OCI-LY1 (cell line): ENCODE data around the gene SYT9.

ENCODE experiments used
- EZH2 ChIP-seq: fragments of 200-600 bp; sonication (generic), shearing (Covaris generic); IDR thresholded peaks from 2 replicates; pipeline ENCODE4 v1.8.0; 2017; ENCODE audit warnings: borderline replicate concordance, mixed run types, mild to moderate bottlenecking, antibody characterized with exemption, low read length, moderate library complexity, mixed read lengths
- TF ChIP-seq, protein P1 (sequence below): fragments of 200-600 bp; sonication (generic), shearing (Covaris generic); IDR thresholded peaks from 2 replicates; pipeline ENCODE4 v1.5.1; 2017; ENCODE audit warnings: mild to moderate bottlenecking, antibody characterized with exemption, low read length, moderate library complexity, mixed read lengths

GRCh38 chr11:7319501-7319900 lies 67.8 kb downstream of the SYT9 start:
- TF ChIP-seq, protein P1, sequence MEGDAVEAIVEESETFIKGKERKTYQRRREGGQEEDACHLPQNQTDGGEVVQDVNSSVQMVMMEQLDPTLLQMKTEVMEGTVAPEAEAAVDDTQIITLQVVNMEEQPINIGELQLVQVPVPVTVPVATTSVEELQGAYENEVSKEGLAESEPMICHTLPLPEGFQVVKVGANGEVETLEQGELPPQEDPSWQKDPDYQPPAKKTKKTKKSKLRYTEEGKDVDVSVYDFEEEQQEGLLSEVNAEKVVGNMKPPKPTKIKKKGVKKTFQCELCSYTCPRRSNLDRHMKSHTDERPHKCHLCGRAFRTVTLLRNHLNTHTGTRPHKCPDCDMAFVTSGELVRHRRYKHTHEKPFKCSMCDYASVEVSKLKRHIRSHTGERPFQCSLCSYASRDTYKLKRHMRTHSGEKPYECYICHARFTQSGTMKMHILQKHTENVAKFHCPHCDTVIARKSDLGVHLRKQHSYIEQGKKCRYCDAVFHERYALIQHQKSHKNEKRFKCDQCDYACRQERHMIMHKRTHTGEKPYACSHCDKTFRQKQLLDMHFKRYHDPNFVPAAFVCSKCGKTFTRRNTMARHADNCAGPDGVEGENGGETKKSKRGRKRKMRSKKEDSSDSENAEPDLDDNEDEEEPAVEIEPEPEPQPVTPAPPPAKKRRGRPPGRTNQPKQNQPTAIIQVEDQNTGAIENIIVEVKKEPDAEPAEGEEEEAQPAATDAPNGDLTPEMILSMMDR: no peak
- TF ChIP-seq EZH2: no peak
